Measurements from ENCODE around the gene PRPF6.

- TF ChIP-seq CTCF (conservative IDR thresholded peaks at IDR 0.05; ENCODE audit: low read length) (no peak), EZH2phosphoT487 (IDR thresholded peaks at IDR 0.05; ENCODE audit: borderline replicate concordance) (no peak)
Measured at GRCh38 chr20:64006902-64007301, 26.0 kb downstream of the PRPF6 start.

All from Loucy (cell line).